GM23248 (cell line): Measurements from ENCODE around the gene TNIP1.

Experiments used
- EZH2 ChIP-seq: fragments of 200-600 bp; sonication (generic); IDR thresholded peaks from 2 replicates; pipeline ENCODE4 v1.6.1; 2018; ENCODE audit warnings: antibody characterized with exemption, mild to moderate bottlenecking; ENCODE audit not compliant: insufficient read depth, poor library complexity, severe bottlenecking
- EZH2phosphoT487 ChIP-seq: fragments of 200-600 bp; sonication (generic); IDR thresholded peaks from 2 replicates; pipeline ENCODE4 v1.6.1; 2018; ENCODE audit warnings: antibody characterized with exemption, moderate library complexity, mild to moderate bottlenecking, low read depth; ENCODE audit not compliant: insufficient read depth

DNA sequence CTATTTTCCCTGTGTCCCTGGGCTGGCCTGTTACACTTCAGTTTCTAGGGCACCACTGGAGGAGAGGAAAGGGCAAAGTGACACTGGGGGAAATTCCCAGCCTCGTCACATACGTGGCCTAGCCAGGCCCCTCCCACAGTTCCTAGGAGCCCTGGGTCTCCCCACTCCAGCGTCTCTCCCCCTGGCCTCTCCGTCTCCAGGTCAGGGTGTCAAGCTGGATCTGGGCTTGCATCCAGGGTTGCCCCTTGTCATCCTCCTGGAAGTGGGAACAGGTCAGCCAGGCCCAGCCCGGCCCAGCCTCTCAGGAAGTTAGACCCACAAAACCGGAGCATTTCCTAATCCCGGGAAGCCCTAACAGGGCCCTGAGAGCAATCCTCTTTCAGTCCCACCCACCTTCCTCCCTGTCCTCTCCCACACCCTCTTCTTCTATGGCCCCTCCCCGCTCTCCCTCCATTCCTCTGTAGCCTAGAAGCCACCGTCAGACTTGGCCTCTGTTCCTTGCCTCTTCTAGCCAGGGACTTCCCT lies 4.7 kb upstream of the TNIP1 start:
- TF ChIP-seq EZH2phosphoT487: no peak
- TF ChIP-seq EZH2: no peak
